ENCODE data around the gene NGB.

Gene NGB

GRCh38 chr14:77278461-77279230, 7.6 kb upstream of the NGB start:
- Histone ChIP-seq H3K4me3 (ENCODE audit: insufficient read depth, low read depth, low read length, poor library complexity, severe bottlenecking) (no peak overlapping the region), H3K9me3 (ENCODE audit: control insufficient read depth, low read length) (no peaks in the 10 kb centered on the region), H3K4me1 (ENCODE audit: control insufficient read depth, insufficient read depth, low read length, poor library complexity, severe bottlenecking) (no peaks in the 10 kb centered on the region), H3K27me3 (replicated peaks; ENCODE audit: control insufficient read depth, insufficient read depth, low read length, poor library complexity, severe bottlenecking) (no peaks in the 10 kb centered on the region), H3K27ac (ENCODE audit: insufficient read depth, low read length, poor library complexity, severe bottlenecking) (no peak overlapping the region), H3K36me3 (ENCODE audit: control insufficient read depth, insufficient read depth, low read length) (no peaks in the 10 kb centered on the region)
- no peak for DNase-seq

GRCh38 chr14:77276959-77277358, 6.0 kb upstream of the NGB start:
- no peak for DNase-seq
- no peak overlapping the region for H3K4me3 ChIP-seq (ENCODE audit: insufficient read depth, low read depth, low read length, poor library complexity, severe bottlenecking)
- H3K27me3 ChIP-seq (replicated peaks; ENCODE audit: control insufficient read depth, insufficient read depth, low read length, poor library complexity, severe bottlenecking): no peaks in the 10 kb centered on the region
- H3K9me3 ChIP-seq (ENCODE audit: control insufficient read depth, low read length): no peaks in the 10 kb centered on the region
- no peaks in the 10 kb centered on the region for H3K36me3 ChIP-seq (ENCODE audit: control insufficient read depth, insufficient read depth, low read length)
- H3K4me1 ChIP-seq (ENCODE audit: control insufficient read depth, insufficient read depth, low read length, poor library complexity, severe bottlenecking): no peaks in the 10 kb centered on the region
- no peak overlapping the region for H3K27ac ChIP-seq (ENCODE audit: insufficient read depth, low read length, poor library complexity, severe bottlenecking)

GRCh38 chr14:77276295-77276935, 5.4 kb upstream of the NGB start:
- Histone ChIP-seq H3K9me3 (ENCODE audit: control insufficient read depth, low read length) (no peaks in the 10 kb centered on the region), H3K36me3 (ENCODE audit: control insufficient read depth, insufficient read depth, low read length) (no peaks in the 10 kb centered on the region), H3K27me3 (replicated peaks; ENCODE audit: control insufficient read depth, insufficient read depth, low read length, poor library complexity, severe bottlenecking) (no peaks in the 10 kb centered on the region), H3K4me1 (ENCODE audit: control insufficient read depth, insufficient read depth, low read length, poor library complexity, severe bottlenecking) (no peaks in the 10 kb centered on the region), H3K27ac (ENCODE audit: insufficient read depth, low read length, poor library complexity, severe bottlenecking) (no peak overlapping the region), H3K4me3 (ENCODE audit: insufficient read depth, low read depth, low read length, poor library complexity, severe bottlenecking) (no peak overlapping the region)
- DNase-seq: no peak

GRCh38 chr14:77275601-77276017, 4.6 kb upstream of the NGB start:
- Histone ChIP-seq H3K27ac (ENCODE audit: insufficient read depth, low read length, poor library complexity, severe bottlenecking) (no peak overlapping the region), H3K36me3 (ENCODE audit: control insufficient read depth, insufficient read depth, low read length) (no peaks in the 10 kb centered on the region), H3K9me3 (ENCODE audit: control insufficient read depth, low read length) (no peaks in the 10 kb centered on the region), H3K27me3 (replicated peaks; ENCODE audit: control insufficient read depth, insufficient read depth, low read length, poor library complexity, severe bottlenecking) (no peaks in the 10 kb centered on the region), H3K4me1 (ENCODE audit: control insufficient read depth, insufficient read depth, low read length, poor library complexity, severe bottlenecking) (no peaks in the 10 kb centered on the region), H3K4me3 (ENCODE audit: insufficient read depth, low read depth, low read length, poor library complexity, severe bottlenecking) (no peak overlapping the region)
- no peak for DNase-seq

GRCh38 chr14:77275041-77275580, 4.1 kb upstream of the NGB start:
- H3K4me3 ChIP-seq (ENCODE audit: insufficient read depth, low read depth, low read length, poor library complexity, severe bottlenecking): no peak overlapping the region
- H3K36me3 ChIP-seq (ENCODE audit: control insufficient read depth, insufficient read depth, low read length): no peaks in the 10 kb centered on the region
- no peaks in the 10 kb centered on the region for H3K4me1 ChIP-seq (ENCODE audit: control insufficient read depth, insufficient read depth, low read length, poor library complexity, severe bottlenecking)
- no peak for DNase-seq
- no peaks in the 10 kb centered on the region for H3K9me3 ChIP-seq (ENCODE audit: control insufficient read depth, low read length)
- no peak overlapping the region for H3K27ac ChIP-seq (ENCODE audit: insufficient read depth, low read length, poor library complexity, severe bottlenecking)
- no peaks in the 10 kb centered on the region for H3K27me3 ChIP-seq (replicated peaks; ENCODE audit: control insufficient read depth, insufficient read depth, low read length, poor library complexity, severe bottlenecking)

GRCh38 chr14:77273796-77274195, 2.8 kb upstream of the NGB start:
- no peaks in the 10 kb centered on the region for H3K9me3 ChIP-seq (ENCODE audit: control insufficient read depth, low read length)
- no peaks in the 10 kb centered on the region for H3K36me3 ChIP-seq (ENCODE audit: control insufficient read depth, insufficient read depth, low read length)
- H3K27ac ChIP-seq (ENCODE audit: insufficient read depth, low read length, poor library complexity, severe bottlenecking): no peak overlapping the region
- no peak for DNase-seq
- H3K4me3 ChIP-seq (ENCODE audit: insufficient read depth, low read depth, low read length, poor library complexity, severe bottlenecking): no peak overlapping the region
- no peaks in the 10 kb centered on the region for H3K27me3 ChIP-seq (replicated peaks; ENCODE audit: control insufficient read depth, insufficient read depth, low read length, poor library complexity, severe bottlenecking)
- no peaks in the 10 kb centered on the region for H3K4me1 ChIP-seq (ENCODE audit: control insufficient read depth, insufficient read depth, low read length, poor library complexity, severe bottlenecking)

- no peak for DNase-seq
- Histone ChIP-seq H3K4me3 (ENCODE audit: insufficient read depth, low read depth, low read length, poor library complexity, severe bottlenecking) (no peak overlapping the region), H3K4me1 (ENCODE audit: control insufficient read depth, insufficient read depth, low read length, poor library complexity, severe bottlenecking) (no peaks in the 10 kb centered on the region), H3K9me3 (ENCODE audit: control insufficient read depth, low read length) (no peaks in the 10 kb centered on the region), H3K27me3 (replicated peaks; ENCODE audit: control insufficient read depth, insufficient read depth, low read length, poor library complexity, severe bottlenecking) (no peaks in the 10 kb centered on the region), H3K36me3 (ENCODE audit: control insufficient read depth, insufficient read depth, low read length) (no peaks in the 10 kb centered on the region), H3K27ac (ENCODE audit: insufficient read depth, low read length, poor library complexity, severe bottlenecking) (no peak overlapping the region)
Measured at GRCh38 chr14:77272261-77272660, 1.3 kb upstream of the NGB start.

- H3K4me3 ChIP-seq (ENCODE audit: insufficient read depth, low read depth, low read length, poor library complexity, severe bottlenecking): no peak overlapping the region
- DNase-seq: no peak
Measured at GRCh38 chr14:77270361-77271112, 469 bp downstream of the NGB start.

GRCh38 chr14:77268989-77269600, 1.9 kb downstream of the NGB start:
- Histone ChIP-seq H3K36me3 (ENCODE audit: control insufficient read depth, insufficient read depth, low read length) (no peaks in the 10 kb centered on the region), H3K4me3 (ENCODE audit: insufficient read depth, low read depth, low read length, poor library complexity, severe bottlenecking) (no peak overlapping the region), H3K27ac (ENCODE audit: insufficient read depth, low read length, poor library complexity, severe bottlenecking) (no peak overlapping the region), H3K9me3 (ENCODE audit: control insufficient read depth, low read length) (no peaks in the 10 kb centered on the region), H3K27me3 (replicated peaks; ENCODE audit: control insufficient read depth, insufficient read depth, low read length, poor library complexity, severe bottlenecking) (no peaks in the 10 kb centered on the region), H3K4me1 (ENCODE audit: control insufficient read depth, insufficient read depth, low read length, poor library complexity, severe bottlenecking) (no peaks in the 10 kb centered on the region)
- no peak for DNase-seq

More at GRCh38 chr14:77270361-77271112, 469 bp downstream of the NGB start:
- H3K9me3 ChIP-seq (ENCODE audit: control insufficient read depth, low read length): no peaks in the 10 kb centered on the region
- H3K4me1 ChIP-seq (ENCODE audit: control insufficient read depth, insufficient read depth, low read length, poor library complexity, severe bottlenecking): no peaks in the 10 kb centered on the region
- no peak overlapping the region for H3K27ac ChIP-seq (ENCODE audit: insufficient read depth, low read length, poor library complexity, severe bottlenecking)
- H3K27me3 ChIP-seq (replicated peaks; ENCODE audit: control insufficient read depth, insufficient read depth, low read length, poor library complexity, severe bottlenecking): no peaks in the 10 kb centered on the region
- H3K36me3 ChIP-seq (ENCODE audit: control insufficient read depth, insufficient read depth, low read length): no peaks in the 10 kb centered on the region
